ENCODE data around the gene ING1.
A peak's percentile ranks its signal among the peaks of the same experiment; 100 is the strongest.

ING1 gene

DNA sequence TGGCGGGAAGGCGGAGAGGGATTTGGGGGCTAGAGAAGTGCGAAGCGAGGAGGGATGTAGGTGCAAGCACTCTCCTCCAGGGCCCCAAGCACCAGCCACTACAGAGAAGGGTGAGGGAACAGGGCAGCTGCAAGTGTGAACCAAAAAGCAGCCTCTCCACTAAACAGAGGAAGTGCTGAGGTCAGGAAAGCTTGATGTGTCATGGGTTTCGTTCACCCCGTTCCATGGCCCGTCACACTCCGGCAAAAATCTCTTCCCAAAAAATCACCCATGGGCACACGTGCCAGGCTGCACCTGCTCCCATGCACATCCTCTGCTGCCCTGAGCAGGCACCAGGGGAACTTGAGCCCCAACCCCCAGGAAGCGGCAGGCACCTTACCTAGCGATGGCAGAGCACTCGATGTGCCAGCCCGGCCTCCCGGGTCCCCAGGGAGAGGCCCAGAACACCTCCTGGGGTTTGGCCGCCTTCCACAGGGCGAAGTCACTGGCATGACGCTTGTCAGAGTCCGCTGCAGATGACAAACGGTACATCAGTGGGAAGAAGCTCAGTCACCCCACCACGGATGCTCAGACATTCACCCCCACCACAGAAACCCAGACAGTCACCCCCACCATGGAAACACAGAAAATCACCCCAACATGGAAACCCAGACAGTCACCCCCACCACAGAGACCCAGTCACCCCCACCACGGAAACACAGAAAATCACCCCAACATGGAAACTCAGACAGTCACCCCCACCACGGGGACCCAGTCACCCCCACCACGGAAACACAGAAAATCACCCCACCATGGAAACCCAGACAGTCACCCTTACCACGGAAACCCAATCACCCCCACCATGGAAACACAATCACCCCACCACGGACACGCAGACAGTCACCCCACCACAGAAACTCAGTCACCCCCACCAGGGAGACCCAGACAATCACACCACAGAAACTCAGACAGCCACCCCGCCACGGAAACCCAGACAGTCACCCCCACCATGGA is 36.6 kb upstream of the ING1 start:
- DNase-seq (ENCODE audit: insufficient read length, low spot score), result no peak
- no peak for FAIRE-seq
- TF ChIP-seq CTCF (IDR thresholded peaks at IDR 0.05; ENCODE audit: insufficient read depth, missing control alignments), result no peak

GRCh38 chr13:110677731-110678545 is 35.6 kb upstream of the ING1 start:
- DNase-seq (ENCODE audit: insufficient read length, low spot score) (no peak), FAIRE-seq (no peak)
- no peak for TF ChIP-seq CTCF (IDR thresholded peaks at IDR 0.05; ENCODE audit: insufficient read depth, missing control alignments)

DNA sequence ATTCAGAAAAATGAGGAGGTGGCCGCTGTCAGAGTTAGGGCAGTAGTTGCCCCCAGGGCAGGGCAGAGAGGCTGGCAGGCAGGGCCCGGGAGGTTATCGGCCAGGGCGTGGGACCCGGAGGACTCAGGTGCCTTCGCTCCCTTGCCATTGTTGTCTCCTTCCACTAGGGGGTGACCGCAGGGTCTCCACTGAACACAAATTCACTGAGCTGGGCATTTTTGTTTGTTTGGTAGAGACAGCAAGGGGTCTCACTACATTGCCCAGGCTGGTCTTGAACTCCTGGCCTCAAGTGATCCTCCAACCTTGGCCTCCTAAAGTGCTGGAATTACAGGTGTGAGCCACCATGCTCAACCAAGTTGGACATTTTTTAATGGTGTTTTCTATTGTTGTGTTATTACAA is 32.6 kb upstream of the ING1 start:
- no peak for FAIRE-seq
- DNase-seq (ENCODE audit: insufficient read length, low spot score), result no peak
- TF ChIP-seq CTCF (IDR thresholded peaks at IDR 0.05; ENCODE audit: insufficient read depth, missing control alignments), result peak; percentile 28

- no peak for FAIRE-seq
- DNase-seq (ENCODE audit: insufficient read length, low spot score), result no peak
- no peak for TF ChIP-seq CTCF (IDR thresholded peaks at IDR 0.05; ENCODE audit: insufficient read depth, missing control alignments)
Measured at GRCh38 chr13:110681868-110682550, 31.5 kb upstream of the ING1 start.

DNA sequence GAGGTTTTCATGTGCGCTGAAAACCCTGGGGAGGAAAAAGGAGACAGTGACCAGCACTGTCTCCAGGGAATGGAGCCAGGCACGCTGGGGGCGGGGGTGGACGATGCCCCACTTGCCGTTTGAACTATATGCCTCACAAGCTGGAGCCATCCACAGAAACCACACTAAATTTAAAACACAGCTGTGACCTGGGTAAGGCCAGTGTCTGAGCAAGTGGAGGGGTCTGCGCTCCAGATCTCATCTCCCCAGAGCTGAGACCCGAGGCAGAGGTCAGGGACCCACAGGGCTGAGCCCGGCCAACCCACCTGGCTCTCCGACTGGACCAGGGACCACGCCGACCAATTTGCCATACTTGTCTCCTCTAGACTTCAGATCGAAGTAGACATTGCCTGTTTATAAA is 30.8 kb upstream of the ING1 start:
- TF ChIP-seq CTCF (IDR thresholded peaks at IDR 0.05; ENCODE audit: insufficient read depth, missing control alignments), result no peak
- FAIRE-seq (no peak), DNase-seq (ENCODE audit: insufficient read length, low spot score) (no peak)

DNA sequence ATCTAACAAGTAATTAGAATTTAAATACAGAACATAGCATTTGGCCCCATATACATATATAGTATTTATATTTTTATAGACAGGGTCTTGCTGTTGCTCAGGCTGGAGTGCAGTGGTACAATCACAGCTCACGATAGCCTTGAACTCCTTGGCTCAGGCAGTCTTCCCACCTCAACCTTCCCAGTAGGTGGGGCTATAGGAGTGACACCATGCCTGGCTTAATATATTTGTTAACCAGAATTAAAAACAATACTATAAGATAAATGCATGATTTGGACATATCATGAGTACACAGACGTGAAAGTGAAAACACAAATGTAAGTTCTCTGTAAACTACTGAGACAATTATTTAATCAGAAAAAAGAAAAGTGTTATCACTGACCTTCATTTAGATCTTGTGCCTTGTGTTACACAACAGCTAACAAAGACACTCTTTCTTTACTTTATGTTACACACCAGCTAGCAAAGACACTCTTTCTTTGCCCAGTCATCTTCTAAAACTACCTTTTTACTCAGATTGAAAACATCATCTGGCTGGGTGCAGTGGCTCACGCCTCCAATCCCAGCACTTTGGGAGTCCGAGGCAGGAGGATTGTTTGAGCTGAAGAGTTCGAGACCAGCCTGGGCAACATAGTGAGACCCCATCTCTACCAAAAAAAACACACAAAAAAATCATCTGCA is 30.2 kb upstream of the ING1 start:
- TF ChIP-seq CTCF (IDR thresholded peaks at IDR 0.05; ENCODE audit: insufficient read depth, missing control alignments), result peak; percentile 30
- FAIRE-seq, result no peak
- no peak for DNase-seq (ENCODE audit: insufficient read length, low spot score)

Data from D721Med (cell line).